Measurements from ENCODE around the gene TBC1D24.
"Not testable (repeated sequence)": the region's sequence is repeated elsewhere in the genome, so short reads cannot be mapped to it uniquely, and the experiment has no call there.

The TBC1D24 gene

GRCh38 chr16:2539192-2539844 lies 64.4 kb downstream of the TBC1D24 start:
- not testable (repeated sequence) for H3K4me1 ChIP-seq (ENCODE audit: control insufficient read depth, insufficient read depth, low read length); DNase-seq (ENCODE audit: low read depth, low spot score); H3K36me3 ChIP-seq (ENCODE audit: control insufficient read depth, insufficient read depth, low read length); H3K27me3 ChIP-seq (ENCODE audit: control insufficient read depth, insufficient read depth, low read length); H3K27ac ChIP-seq (ENCODE audit: low read length); H3K9me3 ChIP-seq (ENCODE audit: control insufficient read depth, insufficient read depth, low read length); H3K4me3 ChIP-seq (ENCODE audit: low read length)
- WGBS (ENCODE audit: insufficient coverage, insufficient read length), result no CpG with 5 or more reads among the region's 24 CpGs

GRCh38 chr16:2539845-2540458 lies 65.0 kb downstream of the TBC1D24 start:
- H3K27me3 ChIP-seq (ENCODE audit: control insufficient read depth, insufficient read depth, low read length); DNase-seq (ENCODE audit: low read depth, low spot score); H3K4me3 ChIP-seq (ENCODE audit: low read length); H3K36me3 ChIP-seq (ENCODE audit: control insufficient read depth, insufficient read depth, low read length); H3K4me1 ChIP-seq (ENCODE audit: control insufficient read depth, insufficient read depth, low read length); H3K9me3 ChIP-seq (ENCODE audit: control insufficient read depth, insufficient read depth, low read length); H3K27ac ChIP-seq (ENCODE audit: low read length): not testable (repeated sequence)
- no CpG with 5 or more reads among the region's 14 CpGs for WGBS (ENCODE audit: insufficient coverage, insufficient read length)

- not testable (repeated sequence) for H3K9me3 ChIP-seq (ENCODE audit: control insufficient read depth, insufficient read depth, low read length); H3K4me1 ChIP-seq (ENCODE audit: control insufficient read depth, insufficient read depth, low read length); H3K4me3 ChIP-seq (ENCODE audit: low read length); H3K27ac ChIP-seq (ENCODE audit: low read length); DNase-seq (ENCODE audit: low read depth, low spot score); H3K36me3 ChIP-seq (ENCODE audit: control insufficient read depth, insufficient read depth, low read length); H3K27me3 ChIP-seq (ENCODE audit: control insufficient read depth, insufficient read depth, low read length)
- WGBS (ENCODE audit: insufficient coverage, insufficient read length), result no CpG with 5 or more reads among the region's 4 CpGs
These were observed 66.0 kb downstream of the TBC1D24 start for GRCh38 chr16:2540912-2541311.

DNA sequence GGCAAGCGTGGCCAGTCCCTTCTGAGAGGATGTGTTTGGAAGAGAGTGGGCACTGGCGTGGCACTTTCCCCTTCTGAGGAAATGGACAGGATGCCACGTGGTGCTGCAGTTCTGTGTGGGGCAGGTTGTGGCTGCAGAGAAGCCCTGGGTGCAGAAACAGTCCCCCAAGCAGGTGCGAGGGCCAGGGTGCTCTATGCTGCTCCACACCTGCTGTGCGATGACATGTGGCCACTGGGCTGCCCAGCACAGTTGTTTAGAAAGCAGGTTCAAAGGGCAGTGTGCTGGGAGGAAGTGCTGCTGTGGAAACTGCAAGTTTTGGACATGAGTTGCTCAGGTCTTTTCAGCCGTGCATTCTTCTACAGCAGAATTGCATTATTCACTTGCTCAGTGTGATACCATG lies 66.5 kb downstream of the TBC1D24 start:
- H3K4me3 ChIP-seq (ENCODE audit: low read length); DNase-seq (ENCODE audit: low read depth, low spot score); H3K27ac ChIP-seq (ENCODE audit: low read length); H3K4me1 ChIP-seq (ENCODE audit: control insufficient read depth, insufficient read depth, low read length); H3K9me3 ChIP-seq (ENCODE audit: control insufficient read depth, insufficient read depth, low read length); H3K27me3 ChIP-seq (ENCODE audit: control insufficient read depth, insufficient read depth, low read length); H3K36me3 ChIP-seq (ENCODE audit: control insufficient read depth, insufficient read depth, low read length): not testable (repeated sequence)
- WGBS (ENCODE audit: insufficient coverage, insufficient read length), result no CpG with 5 or more reads among the region's 6 CpGs

DNA sequence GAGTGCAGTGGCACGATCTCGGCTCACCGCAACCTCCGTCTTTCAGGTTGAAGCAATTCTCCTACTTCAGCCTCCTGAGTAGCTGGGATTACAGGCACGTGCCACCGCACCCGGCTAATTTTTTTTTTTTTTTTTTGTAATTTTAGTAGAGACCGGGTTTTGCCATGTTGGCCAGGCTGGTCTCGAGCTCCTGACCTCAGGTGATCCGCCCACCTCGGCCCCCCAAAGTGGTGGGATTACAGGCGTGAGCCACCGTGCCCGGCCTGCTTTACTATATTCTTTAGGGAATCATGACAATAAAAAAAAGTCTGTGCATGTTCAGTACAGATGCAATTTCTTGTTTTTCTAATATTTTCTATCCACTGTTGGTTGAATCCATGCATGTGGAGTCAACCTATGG lies 68.8 kb downstream of the TBC1D24 start:
- not testable (repeated sequence) for H3K27me3 ChIP-seq (ENCODE audit: control insufficient read depth, insufficient read depth, low read length); H3K36me3 ChIP-seq (ENCODE audit: control insufficient read depth, insufficient read depth, low read length); H3K9me3 ChIP-seq (ENCODE audit: control insufficient read depth, insufficient read depth, low read length); H3K4me1 ChIP-seq (ENCODE audit: control insufficient read depth, insufficient read depth, low read length); H3K4me3 ChIP-seq (ENCODE audit: low read length); DNase-seq (ENCODE audit: low read depth, low spot score); H3K27ac ChIP-seq (ENCODE audit: low read length)
- WGBS (ENCODE audit: insufficient coverage, insufficient read length), result no CpG with 5 or more reads among the region's 14 CpGs

DNA sequence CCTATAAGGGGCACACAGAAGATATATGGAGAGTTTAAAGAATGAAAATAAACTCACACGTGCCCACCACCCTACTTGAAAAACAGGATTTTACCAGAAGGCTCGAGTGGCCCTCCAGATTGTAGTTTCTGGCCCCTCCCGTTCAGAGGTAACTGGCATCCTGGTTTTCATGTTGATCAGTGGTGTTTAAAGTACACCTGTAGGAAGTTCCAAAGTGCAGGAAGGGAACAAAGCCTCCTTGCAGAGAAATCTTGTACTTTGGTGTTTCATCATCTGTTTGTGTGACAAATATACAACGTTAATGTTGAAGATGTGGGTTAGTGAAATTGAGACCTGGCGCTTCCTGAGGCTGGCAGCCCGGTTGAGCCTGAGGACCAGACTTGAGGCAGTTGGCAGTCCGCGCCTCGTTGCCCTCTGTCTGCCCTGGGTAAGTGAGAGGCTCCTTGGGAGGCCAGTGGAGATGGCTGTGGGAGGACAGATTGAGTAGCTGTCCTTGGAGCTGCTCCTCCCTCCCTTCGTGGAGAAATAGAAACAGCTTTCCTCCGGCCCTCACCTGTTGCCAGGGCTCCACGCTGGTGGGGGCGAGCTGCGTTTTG lies 75.5 kb downstream of the TBC1D24 start:
- H3K9me3 ChIP-seq (ENCODE audit: control insufficient read depth, insufficient read depth, low read length); H3K27me3 ChIP-seq (ENCODE audit: control insufficient read depth, insufficient read depth, low read length); H3K36me3 ChIP-seq (ENCODE audit: control insufficient read depth, insufficient read depth, low read length); H3K27ac ChIP-seq (ENCODE audit: low read length); H3K4me1 ChIP-seq (ENCODE audit: control insufficient read depth, insufficient read depth, low read length); H3K4me3 ChIP-seq (ENCODE audit: low read length); DNase-seq (ENCODE audit: low read depth, low spot score): not testable (repeated sequence)
- WGBS (ENCODE audit: insufficient coverage, insufficient read length), result no CpG with 5 or more reads among the region's 14 CpGs

GRCh38 chr16:2551420-2551889 lies 76.5 kb downstream of the TBC1D24 start:
- H3K27me3 ChIP-seq (ENCODE audit: control insufficient read depth, insufficient read depth, low read length); H3K27ac ChIP-seq (ENCODE audit: low read length); H3K4me3 ChIP-seq (ENCODE audit: low read length); H3K36me3 ChIP-seq (ENCODE audit: control insufficient read depth, insufficient read depth, low read length); DNase-seq (ENCODE audit: low read depth, low spot score); H3K4me1 ChIP-seq (ENCODE audit: control insufficient read depth, insufficient read depth, low read length); H3K9me3 ChIP-seq (ENCODE audit: control insufficient read depth, insufficient read depth, low read length): not testable (repeated sequence)
- no CpG with 5 or more reads among the region's 17 CpGs for WGBS (ENCODE audit: insufficient coverage, insufficient read length)

DNA sequence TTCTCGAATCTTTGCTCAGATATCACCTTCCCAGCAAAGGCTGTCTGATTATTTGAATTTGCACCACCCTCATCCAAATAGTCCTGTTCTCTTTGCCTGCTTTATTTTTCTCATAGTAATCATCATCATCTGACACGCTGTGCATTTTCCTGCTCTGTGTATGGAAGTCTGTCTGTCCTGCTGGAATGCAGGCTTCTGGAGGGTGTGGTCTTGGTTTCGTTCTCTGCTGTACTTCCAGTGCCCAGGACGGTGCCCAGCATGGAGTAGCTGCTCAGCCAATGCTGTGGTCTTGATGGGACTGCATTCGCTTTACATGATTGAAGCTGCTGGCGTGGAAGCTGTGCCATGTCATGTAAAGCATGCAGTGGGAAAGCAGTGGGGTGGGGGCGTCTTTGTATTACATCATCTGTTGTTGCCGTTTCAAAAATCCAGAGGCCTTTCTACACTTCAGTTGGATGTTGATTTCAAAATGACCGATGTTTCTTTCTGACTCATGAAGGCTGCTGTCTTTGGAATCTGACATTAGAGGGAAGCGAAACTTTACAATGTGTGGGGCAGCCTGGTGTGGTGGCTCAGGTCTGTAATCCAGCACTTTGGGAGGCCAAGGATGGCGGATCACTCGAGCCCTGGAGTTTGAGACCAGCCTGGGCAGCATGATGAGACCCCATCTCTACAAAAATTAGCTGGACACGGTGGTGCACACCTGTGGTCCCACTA lies 79.9 kb downstream of the TBC1D24 start:
- H3K9me3 ChIP-seq (ENCODE audit: control insufficient read depth, insufficient read depth, low read length); H3K36me3 ChIP-seq (ENCODE audit: control insufficient read depth, insufficient read depth, low read length); H3K27ac ChIP-seq (ENCODE audit: low read length); H3K27me3 ChIP-seq (ENCODE audit: control insufficient read depth, insufficient read depth, low read length); DNase-seq (ENCODE audit: low read depth, low spot score); H3K4me3 ChIP-seq (ENCODE audit: low read length); H3K4me1 ChIP-seq (ENCODE audit: control insufficient read depth, insufficient read depth, low read length): not testable (repeated sequence)
- WGBS (ENCODE audit: insufficient coverage, insufficient read length), result no CpG with 5 or more reads among the region's 13 CpGs

All from iPS DF 6.9 (cell line).